ENCODE measurements around the gene RPL35. TPM values are rescaled to one million over a fixed set of nuclear protein-coding genes. Genes with fewer than 3 reads are reported as not detected.

Gene RPL35
- total RNA-seq, 4 donors from 2014 or later = 913 to 5,275 (median 2,170) TPM

DNA sequence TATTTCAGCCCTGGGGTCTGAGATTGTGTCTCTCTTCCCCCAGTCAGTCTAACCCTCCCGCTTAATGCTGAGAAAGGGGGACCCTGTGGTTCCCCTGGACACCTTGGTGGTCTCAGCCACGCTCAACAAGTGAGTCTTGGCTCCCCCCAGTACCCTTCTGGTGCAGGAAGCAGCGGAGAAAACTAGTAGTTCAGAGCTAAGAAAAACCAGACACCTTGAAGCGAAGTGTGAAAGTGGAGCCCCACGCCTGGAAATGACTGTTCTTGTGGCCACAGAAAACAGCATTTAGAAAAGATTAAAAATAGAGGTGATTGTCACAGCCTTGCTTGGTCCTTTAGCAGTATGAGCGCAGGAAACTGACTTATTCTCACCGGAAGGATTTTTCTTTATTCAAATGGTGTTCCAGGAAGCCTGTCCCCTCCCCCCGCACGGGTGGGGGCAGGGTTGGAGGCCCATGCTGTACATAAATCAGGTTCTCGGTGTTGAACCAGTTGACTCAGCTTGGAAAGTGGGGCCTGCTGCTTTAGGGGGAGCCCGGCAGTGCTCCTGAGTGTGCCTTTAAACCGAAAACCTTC lies 8.3 kb upstream of the RPL35 start:
- DNase-seq = peak in 1 of 2 donors; percentile 46
- peak overlapping the region; percentile 91 to 95 for H3K4me3 ChIP-seq
- H3K27me3 ChIP-seq = no peaks in the 10 kb centered on the region
- intact Hi-C loops (cut with DNase I; ENCODE audit: low total_unique reads) = no loop called here
- H3K9me3 ChIP-seq = no peaks in the 10 kb centered on the region
- H3K36me3 ChIP-seq = no peaks in the 10 kb centered on the region
- no peak for TF ChIP-seq POLR2A (IDR thresholded peaks at IDR 0.05)
- TF ChIP-seq, protein P1, sequence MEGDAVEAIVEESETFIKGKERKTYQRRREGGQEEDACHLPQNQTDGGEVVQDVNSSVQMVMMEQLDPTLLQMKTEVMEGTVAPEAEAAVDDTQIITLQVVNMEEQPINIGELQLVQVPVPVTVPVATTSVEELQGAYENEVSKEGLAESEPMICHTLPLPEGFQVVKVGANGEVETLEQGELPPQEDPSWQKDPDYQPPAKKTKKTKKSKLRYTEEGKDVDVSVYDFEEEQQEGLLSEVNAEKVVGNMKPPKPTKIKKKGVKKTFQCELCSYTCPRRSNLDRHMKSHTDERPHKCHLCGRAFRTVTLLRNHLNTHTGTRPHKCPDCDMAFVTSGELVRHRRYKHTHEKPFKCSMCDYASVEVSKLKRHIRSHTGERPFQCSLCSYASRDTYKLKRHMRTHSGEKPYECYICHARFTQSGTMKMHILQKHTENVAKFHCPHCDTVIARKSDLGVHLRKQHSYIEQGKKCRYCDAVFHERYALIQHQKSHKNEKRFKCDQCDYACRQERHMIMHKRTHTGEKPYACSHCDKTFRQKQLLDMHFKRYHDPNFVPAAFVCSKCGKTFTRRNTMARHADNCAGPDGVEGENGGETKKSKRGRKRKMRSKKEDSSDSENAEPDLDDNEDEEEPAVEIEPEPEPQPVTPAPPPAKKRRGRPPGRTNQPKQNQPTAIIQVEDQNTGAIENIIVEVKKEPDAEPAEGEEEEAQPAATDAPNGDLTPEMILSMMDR (IDR thresholded peaks at IDR 0.05) = no peak
- H3K27ac ChIP-seq = peak overlapping the region; percentile 83 to 94
- H3K4me1 ChIP-seq = peaks cover 0 to 13% of the 10 kb centered on the region in 2 donors

- Histone ChIP-seq H3K36me3 (no peaks in the 10 kb centered on the region), H3K27me3 (no peaks in the 10 kb centered on the region), H3K9me3 (no peaks in the 10 kb centered on the region), H3K4me1 (peaks cover 0 to 13% of the 10 kb centered on the region in 2 donors), H3K4me3 (peak overlapping the region; percentile 91 to 95), H3K27ac (peak overlapping the region; percentile 83 to 94)
- intact Hi-C loops (cut with DNase I; ENCODE audit: low total_unique reads) = no loop called here
- TF ChIP-seq, protein P1 (IDR thresholded peaks at IDR 0.05) = no peak
- TF ChIP-seq POLR2A (IDR thresholded peaks at IDR 0.05) = no peak
- no peak for DNase-seq
Measured at GRCh38 chr9:124869466-124869985, 7.8 kb upstream of the RPL35 start.

GRCh38 chr9:124868511-124869465 lies 7.0 kb upstream of the RPL35 start:
- Histone ChIP-seq H3K4me1 (peaks cover 0 to 13% of the 10 kb centered on the region in 2 donors), H3K9me3 (no peaks in the 10 kb centered on the region), H3K27ac (peak overlapping the region; percentile 83 to 94), H3K4me3 (peak overlapping the region; percentile 91 to 95), H3K27me3 (no peaks in the 10 kb centered on the region), H3K36me3 (no peaks in the 10 kb centered on the region)
- DNase-seq = peak; percentile 77 to 87
- TF ChIP-seq, protein P1 (IDR thresholded peaks at IDR 0.05) = peak in 2 of 4 experiments; percentile 12 to 13
- peak; percentile 92 to 95 for TF ChIP-seq POLR2A (IDR thresholded peaks at IDR 0.05)
- intact Hi-C loops (cut with DNase I; ENCODE audit: low total_unique reads) = no loop called here

GRCh38 chr9:124863371-124863871 lies 1.7 kb upstream of the RPL35 start:
- Histone ChIP-seq H3K27ac (peak overlapping the region in 1 of 2 donors; percentile 56), H3K36me3 (no peaks in the 10 kb centered on the region), H3K9me3 (no peaks in the 10 kb centered on the region), H3K4me3 (no peak overlapping the region), H3K27me3 (no peaks in the 10 kb centered on the region), H3K4me1 (no peaks in the 10 kb centered on the region)
- TF ChIP-seq, protein P1 (IDR thresholded peaks at IDR 0.05) = no peak
- TF ChIP-seq POLR2A (IDR thresholded peaks at IDR 0.05) = no peak
- intact Hi-C loops (cut with DNase I; ENCODE audit: low total_unique reads) = no loop called here
- no peak for DNase-seq
